Loucy (cell line): ENCODE results near the gene P3H4.

ENCODE experiments used
- H2AFZ ChIP-seq: fragments of 200-600 bp; sonication (generic); 2 replicates; pipeline ENCODE4 v1.6.0; 2016; ENCODE audit warnings: antibody characterized with exemption, mild to moderate bottlenecking, low read length, moderate library complexity
- H3F3A ChIP-seq: fragments of 200-600 bp; 2 replicates; pipeline ENCODE4 v1.6.0; 2016; ENCODE audit warnings: antibody characterized with exemption, low read depth, mild to moderate bottlenecking
- H3K27me3 ChIP-seq: fragments of 200-600 bp; sonication (generic); 2 replicates; pipeline ENCODE4 v1.6.1; 2014; ENCODE audit warnings: low read length, mild to moderate bottlenecking; ENCODE audit not compliant: insufficient read depth, poor library complexity, severe bottlenecking
- H3K36me3 ChIP-seq: fragments of 200-600 bp; sonication (generic); 2 replicates; pipeline ENCODE4 v1.6.1; 2016; ENCODE audit warnings: low read length; ENCODE audit not compliant: insufficient read depth
- H3K4me1 ChIP-seq: fragments of 200-600 bp; sonication (generic); 2 replicates; pipeline ENCODE4 v1.5.1; 2014; ENCODE audit warnings: low read length, mild to moderate bottlenecking; ENCODE audit not compliant: insufficient read depth, poor library complexity, severe bottlenecking
- H3K4me2 ChIP-seq: fragments of 200-600 bp; sonication (generic); 2 replicates; pipeline ENCODE4 v1.6.0; 2014; ENCODE audit warnings: antibody characterized with exemption, low read length, low read depth, mild to moderate bottlenecking; ENCODE audit not compliant: poor library complexity, severe bottlenecking
- H3K4me3 ChIP-seq: fragments of 200-600 bp; sonication (generic); 2 replicates; pipeline ENCODE4 v1.5.1; 2014; ENCODE audit warnings: low read length, mild to moderate bottlenecking, mixed read lengths; ENCODE audit not compliant: poor library complexity, severe bottlenecking
- H3K79me2 ChIP-seq: fragments of 200-600 bp; sonication (generic); 2 replicates; pipeline ENCODE4 v1.6.1; 2014; ENCODE audit warnings: low read length; ENCODE audit not compliant: insufficient read depth
- H3K9ac ChIP-seq: fragments of 200-600 bp; sonication (generic); 2 replicates; pipeline ENCODE4 v1.6.0; 2014; ENCODE audit warnings: mild to moderate bottlenecking, low read depth, low read length, moderate library complexity; ENCODE audit not compliant: poor library complexity, severe bottlenecking
- H3K9me2 ChIP-seq: fragments of 200-600 bp; sonication (generic); replicated peaks from 2 replicates; pipeline ENCODE4 v1.6.1; 2016; ENCODE audit warnings: low read depth, low read length, mixed read lengths
- H3K9me3 ChIP-seq: fragments of 200-600 bp; sonication (generic); 2 replicates; pipeline ENCODE4 v1.6.1; 2014; ENCODE audit warnings: mild to moderate bottlenecking, antibody characterized with exemption, low read length, low read depth; ENCODE audit not compliant: insufficient read depth
- H4K20me1 ChIP-seq: fragments of 200-600 bp; sonication (generic); 2 replicates; pipeline ENCODE4 v1.6.0; 2014; ENCODE audit warnings: antibody characterized with exemption, low read length, mild to moderate bottlenecking; ENCODE audit not compliant: insufficient read depth, poor library complexity, severe bottlenecking
- EZH2phosphoT487 ChIP-seq: fragments of 200-600 bp; IDR thresholded peaks from 2 replicates; pipeline ENCODE4 v1.6.1; 2018; ENCODE audit warnings: antibody characterized with exemption, mild to moderate bottlenecking, moderate library complexity, borderline replicate concordance
- TF ChIP-seq, protein P1 (sequence below): fragments of 200-600 bp; sonication (generic); conservative IDR thresholded peaks from 2 replicates; pipeline ENCODE4 v1.5.1; 2014; ENCODE audit warnings: mild to moderate bottlenecking, antibody characterized with exemption, low read length

The P3H4 gene

DNA sequence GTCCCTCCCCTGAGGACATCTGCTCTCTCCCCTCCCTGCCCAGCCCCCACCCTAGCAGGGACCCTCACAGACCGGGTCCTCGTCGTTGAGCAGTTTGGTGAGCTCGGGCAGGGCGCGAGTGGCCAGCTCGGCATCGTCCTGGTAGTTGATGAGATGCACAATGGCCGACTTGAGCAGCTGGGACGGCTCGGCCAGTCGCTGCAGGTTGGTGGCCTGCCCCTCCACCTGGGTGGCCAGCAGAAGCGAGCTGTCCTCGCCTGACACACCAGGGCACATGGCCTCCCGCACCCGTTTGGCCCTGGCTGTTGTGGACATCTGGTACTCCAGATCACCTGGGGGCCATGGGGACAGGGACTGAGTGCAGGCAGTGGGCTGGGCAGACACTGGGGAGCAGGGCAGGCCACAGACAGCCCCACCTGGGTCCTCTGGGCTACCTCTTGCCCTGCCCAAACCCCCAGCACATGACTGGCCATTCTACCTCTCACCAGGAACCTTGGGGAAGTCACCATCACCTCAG is 42.3 kb downstream of the P3H4 start:
- Histone ChIP-seq H3K4me2 (no peak overlapping the region), H2AFZ (no peak overlapping the region), H3K79me2 (peaks cover 19% of the 10 kb centered on the region; the same call in 1 of the 2 replicates), H3K9ac (no peak overlapping the region), H3K27me3 (no peaks in the 10 kb centered on the region), H3K36me3 (peaks cover 76% of the 10 kb centered on the region; the same call in 1 of the 2 replicates), H3K4me3 (no peak overlapping the region), H4K20me1 (peaks cover 26% of the 10 kb centered on the region), H3K9me3 (no peaks in the 10 kb centered on the region), H3K9me2 (no peaks in the 10 kb centered on the region), H3F3A (no peaks in the 10 kb centered on the region), H3K4me1 (no peaks in the 10 kb centered on the region)
- TF ChIP-seq, protein P1, sequence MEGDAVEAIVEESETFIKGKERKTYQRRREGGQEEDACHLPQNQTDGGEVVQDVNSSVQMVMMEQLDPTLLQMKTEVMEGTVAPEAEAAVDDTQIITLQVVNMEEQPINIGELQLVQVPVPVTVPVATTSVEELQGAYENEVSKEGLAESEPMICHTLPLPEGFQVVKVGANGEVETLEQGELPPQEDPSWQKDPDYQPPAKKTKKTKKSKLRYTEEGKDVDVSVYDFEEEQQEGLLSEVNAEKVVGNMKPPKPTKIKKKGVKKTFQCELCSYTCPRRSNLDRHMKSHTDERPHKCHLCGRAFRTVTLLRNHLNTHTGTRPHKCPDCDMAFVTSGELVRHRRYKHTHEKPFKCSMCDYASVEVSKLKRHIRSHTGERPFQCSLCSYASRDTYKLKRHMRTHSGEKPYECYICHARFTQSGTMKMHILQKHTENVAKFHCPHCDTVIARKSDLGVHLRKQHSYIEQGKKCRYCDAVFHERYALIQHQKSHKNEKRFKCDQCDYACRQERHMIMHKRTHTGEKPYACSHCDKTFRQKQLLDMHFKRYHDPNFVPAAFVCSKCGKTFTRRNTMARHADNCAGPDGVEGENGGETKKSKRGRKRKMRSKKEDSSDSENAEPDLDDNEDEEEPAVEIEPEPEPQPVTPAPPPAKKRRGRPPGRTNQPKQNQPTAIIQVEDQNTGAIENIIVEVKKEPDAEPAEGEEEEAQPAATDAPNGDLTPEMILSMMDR, result no peak
- TF ChIP-seq EZH2phosphoT487, result no peak

DNA sequence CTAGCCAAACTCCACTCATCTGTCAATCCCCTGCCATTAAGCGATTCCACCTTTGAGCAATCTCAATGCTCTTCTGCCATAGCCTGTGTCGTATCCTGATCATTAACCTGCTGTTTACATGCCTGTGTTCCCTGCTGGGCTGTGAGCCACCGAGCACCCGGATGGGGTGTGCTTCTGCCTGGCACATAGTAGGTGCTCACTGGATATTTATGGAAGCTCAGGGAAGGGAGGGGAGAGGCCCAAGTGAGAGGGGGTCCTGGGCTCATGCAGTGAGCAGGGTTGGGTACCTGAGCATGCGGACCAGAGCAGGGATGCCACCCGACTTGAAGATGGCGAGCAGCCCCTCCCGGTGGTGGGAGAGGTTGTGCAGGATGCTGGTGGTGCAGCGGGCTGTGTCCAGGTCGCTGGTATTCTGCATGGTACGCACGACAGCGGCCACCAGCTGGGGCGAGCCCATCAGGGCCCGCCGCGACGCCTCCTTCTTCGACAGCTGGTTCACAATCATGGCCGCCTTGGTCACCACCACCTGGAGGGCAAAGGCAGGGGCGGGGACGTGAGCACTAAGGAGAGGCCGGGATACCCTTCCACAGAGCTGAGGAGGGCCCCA is 43.0 kb downstream of the P3H4 start:
- Histone ChIP-seq H3K9me2 (no peaks in the 10 kb centered on the region), H3K79me2 (peaks cover 15% of the 10 kb centered on the region; the same call in 1 of the 2 replicates), H3K36me3 (peaks cover 81% of the 10 kb centered on the region; the same call in 1 of the 2 replicates), H3K9me3 (no peaks in the 10 kb centered on the region), H3K27me3 (no peaks in the 10 kb centered on the region), H3K4me1 (no peaks in the 10 kb centered on the region), H3F3A (no peaks in the 10 kb centered on the region), H3K9ac (no peak overlapping the region), H3K4me2 (no peak overlapping the region), H3K4me3 (no peak overlapping the region), H2AFZ (no peak overlapping the region), H4K20me1 (peaks cover 25% of the 10 kb centered on the region)
- TF ChIP-seq, protein P1, result no peak
- no peak for TF ChIP-seq EZH2phosphoT487

DNA sequence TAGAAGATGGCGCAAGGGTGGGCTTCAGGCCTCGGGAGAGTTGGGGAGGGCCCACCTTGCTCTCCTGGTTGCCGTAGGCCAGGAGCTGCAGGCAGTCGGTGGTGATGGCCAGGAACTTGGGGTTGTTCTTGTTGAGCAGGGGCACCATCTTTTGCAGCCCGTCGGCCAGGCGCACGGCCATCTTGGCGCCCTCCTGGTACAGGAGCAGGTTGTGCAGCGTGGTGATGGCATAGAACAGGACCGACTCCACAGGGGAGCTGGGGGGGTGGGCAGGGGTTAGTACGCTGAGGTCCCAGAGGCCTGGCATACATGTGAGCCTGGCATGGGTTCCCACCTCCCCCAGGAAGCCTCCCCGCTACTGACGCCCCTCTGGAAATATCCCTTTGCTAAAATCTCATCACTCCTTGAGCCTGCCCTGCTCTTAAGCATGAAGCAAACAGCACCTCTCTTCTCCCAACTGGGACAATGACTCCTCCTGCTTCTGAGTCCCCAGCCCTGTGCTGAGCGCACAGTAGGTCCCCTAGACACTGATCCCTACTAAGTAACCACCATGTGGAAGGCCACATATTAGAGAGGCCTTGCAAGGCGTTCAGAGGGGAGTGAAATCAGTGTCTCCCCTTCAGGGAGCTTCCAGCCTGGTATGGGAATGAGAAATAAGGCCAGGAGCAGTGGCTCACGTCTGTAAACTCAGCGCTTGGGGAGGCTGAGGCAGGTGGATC is 44.3 kb downstream of the P3H4 start:
- no peak for TF ChIP-seq EZH2phosphoT487
- TF ChIP-seq, protein P1, result no peak
- H3K9me3 ChIP-seq, result no peaks in the 10 kb centered on the region
- peaks cover 12% of the 10 kb centered on the region for H4K20me1 ChIP-seq
- H3K36me3 ChIP-seq, result peaks cover 90% of the 10 kb centered on the region; the same call in 1 of the 2 replicates
- no peak overlapping the region for H3K4me2 ChIP-seq
- no peaks in the 10 kb centered on the region for H3K9me2 ChIP-seq
- no peak overlapping the region for H3K4me3 ChIP-seq
- no peaks in the 10 kb centered on the region for H3K4me1 ChIP-seq
- H3F3A ChIP-seq, result no peaks in the 10 kb centered on the region
- no peak overlapping the region for H3K9ac ChIP-seq
- H2AFZ ChIP-seq, result no peak overlapping the region
- no peaks in the 10 kb centered on the region for H3K27me3 ChIP-seq
- H3K79me2 ChIP-seq, result peaks cover 2% of the 10 kb centered on the region; the same call in 1 of the 2 replicates
